Measurements from ENCODE around the gene TBC1D24. TPM values are rescaled to one million over a fixed set of nuclear protein-coding genes. Genes with fewer than 3 reads are reported as not detected.
"Not testable (repeated sequence)": the region's sequence is repeated elsewhere in the genome, so short reads cannot be mapped to it uniquely, and the experiment has no call there.

The TBC1D24 gene
- total RNA-seq, 1 donor from 2014 or later = 15.4 TPM

DNA sequence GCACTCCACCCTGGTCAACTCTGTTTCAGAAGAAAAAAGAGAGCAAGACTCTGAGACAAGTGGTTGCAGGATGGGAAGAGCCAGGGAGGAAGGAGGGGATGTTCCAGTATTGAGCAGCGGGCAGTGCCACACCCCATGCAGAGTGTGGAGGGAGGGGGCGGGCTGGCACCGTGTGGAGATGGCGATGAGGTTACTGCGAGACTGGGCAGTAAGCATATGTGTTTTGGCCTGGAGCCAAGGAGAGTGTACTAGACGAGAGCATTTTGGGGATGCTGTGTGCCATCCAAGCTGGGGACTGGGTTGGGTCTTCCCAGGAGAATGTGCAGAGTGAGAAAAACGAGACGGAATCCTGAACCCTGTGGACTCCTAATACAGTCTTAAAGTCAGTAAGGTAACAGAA lies 3.4 kb downstream of the TBC1D24 start:
- no peak for DNase-seq (ENCODE audit: extremely low spot score, unreplicated experiment)
- Mint-ChIP-seq H3K9me3 (ENCODE audit: unreplicated experiment) (no peaks in the 10 kb centered on the region), H3K4me1 (ENCODE audit: unreplicated experiment) (peaks cover 30% of the 10 kb centered on the region), H3K27me3 (ENCODE audit: unreplicated experiment) (no peaks in the 10 kb centered on the region), H3K36me3 (ENCODE audit: unreplicated experiment) (no peaks in the 10 kb centered on the region), H3K27ac (ENCODE audit: unreplicated experiment) (no peak overlapping the region), H3K4me3 (ENCODE audit: unreplicated experiment) (no peak overlapping the region)
- TF ChIP-seq, protein P1, sequence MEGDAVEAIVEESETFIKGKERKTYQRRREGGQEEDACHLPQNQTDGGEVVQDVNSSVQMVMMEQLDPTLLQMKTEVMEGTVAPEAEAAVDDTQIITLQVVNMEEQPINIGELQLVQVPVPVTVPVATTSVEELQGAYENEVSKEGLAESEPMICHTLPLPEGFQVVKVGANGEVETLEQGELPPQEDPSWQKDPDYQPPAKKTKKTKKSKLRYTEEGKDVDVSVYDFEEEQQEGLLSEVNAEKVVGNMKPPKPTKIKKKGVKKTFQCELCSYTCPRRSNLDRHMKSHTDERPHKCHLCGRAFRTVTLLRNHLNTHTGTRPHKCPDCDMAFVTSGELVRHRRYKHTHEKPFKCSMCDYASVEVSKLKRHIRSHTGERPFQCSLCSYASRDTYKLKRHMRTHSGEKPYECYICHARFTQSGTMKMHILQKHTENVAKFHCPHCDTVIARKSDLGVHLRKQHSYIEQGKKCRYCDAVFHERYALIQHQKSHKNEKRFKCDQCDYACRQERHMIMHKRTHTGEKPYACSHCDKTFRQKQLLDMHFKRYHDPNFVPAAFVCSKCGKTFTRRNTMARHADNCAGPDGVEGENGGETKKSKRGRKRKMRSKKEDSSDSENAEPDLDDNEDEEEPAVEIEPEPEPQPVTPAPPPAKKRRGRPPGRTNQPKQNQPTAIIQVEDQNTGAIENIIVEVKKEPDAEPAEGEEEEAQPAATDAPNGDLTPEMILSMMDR (IDR thresholded peaks at IDR 0.05) = no peak

DNA sequence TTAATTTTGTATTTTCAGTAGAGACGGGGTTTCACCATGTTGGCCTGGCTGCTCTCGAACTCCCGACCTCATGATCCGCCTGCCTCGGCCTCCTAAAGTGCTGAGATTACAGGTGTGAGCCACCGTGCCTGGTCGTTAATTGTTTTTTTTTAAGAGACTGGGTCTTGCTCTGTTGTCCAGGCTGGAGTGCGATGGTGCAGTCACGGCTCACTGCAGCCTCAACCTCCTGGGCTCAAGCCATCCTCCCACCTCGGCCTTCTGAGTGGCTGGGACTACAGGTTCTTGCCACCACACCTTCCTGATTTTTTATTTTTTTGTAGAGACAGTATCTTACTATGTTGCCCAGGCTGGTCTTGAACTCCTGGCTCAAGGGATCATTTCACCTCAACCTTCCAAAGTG lies 5.1 kb downstream of the TBC1D24 start:
- not testable (repeated sequence) for H3K27me3 Mint-ChIP-seq (ENCODE audit: unreplicated experiment); H3K4me3 Mint-ChIP-seq (ENCODE audit: unreplicated experiment); H3K36me3 Mint-ChIP-seq (ENCODE audit: unreplicated experiment); DNase-seq (ENCODE audit: extremely low spot score, unreplicated experiment); H3K9me3 Mint-ChIP-seq (ENCODE audit: unreplicated experiment); H3K27ac Mint-ChIP-seq (ENCODE audit: unreplicated experiment)
- H3K4me1 Mint-ChIP-seq (ENCODE audit: unreplicated experiment) = peaks cover 31% of the 10 kb centered on the region

DNA sequence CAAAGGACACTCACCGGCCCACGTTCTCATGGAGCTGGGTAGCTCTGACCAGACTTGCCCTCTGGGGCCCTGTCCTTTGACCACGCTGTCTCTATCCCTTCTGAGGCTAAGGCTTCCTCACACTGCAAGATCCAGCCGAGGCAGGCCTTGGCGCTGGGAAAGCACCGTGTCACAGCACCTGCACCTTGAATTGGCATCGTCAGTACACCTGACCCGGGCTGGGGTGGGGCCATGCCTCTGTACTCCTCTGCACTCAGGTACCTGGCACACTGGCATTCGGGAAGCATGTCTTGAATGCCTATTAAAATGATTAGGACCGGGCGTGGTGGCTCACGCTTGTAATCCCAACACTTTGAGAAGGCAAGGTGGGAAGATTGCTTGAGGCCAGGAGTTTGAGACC lies 6.0 kb downstream of the TBC1D24 start:
- H3K27me3 Mint-ChIP-seq (ENCODE audit: unreplicated experiment) = no peaks in the 10 kb centered on the region
- H3K4me1 Mint-ChIP-seq (ENCODE audit: unreplicated experiment) = peaks cover 31% of the 10 kb centered on the region
- no peak overlapping the region for H3K4me3 Mint-ChIP-seq (ENCODE audit: unreplicated experiment)
- H3K27ac Mint-ChIP-seq (ENCODE audit: unreplicated experiment) = no peak overlapping the region
- H3K36me3 Mint-ChIP-seq (ENCODE audit: unreplicated experiment) = no peaks in the 10 kb centered on the region
- H3K9me3 Mint-ChIP-seq (ENCODE audit: unreplicated experiment) = no peaks in the 10 kb centered on the region
- TF ChIP-seq, protein P1 (IDR thresholded peaks at IDR 0.05) = no peak
- DNase-seq (ENCODE audit: extremely low spot score, unreplicated experiment) = no peak

DNA sequence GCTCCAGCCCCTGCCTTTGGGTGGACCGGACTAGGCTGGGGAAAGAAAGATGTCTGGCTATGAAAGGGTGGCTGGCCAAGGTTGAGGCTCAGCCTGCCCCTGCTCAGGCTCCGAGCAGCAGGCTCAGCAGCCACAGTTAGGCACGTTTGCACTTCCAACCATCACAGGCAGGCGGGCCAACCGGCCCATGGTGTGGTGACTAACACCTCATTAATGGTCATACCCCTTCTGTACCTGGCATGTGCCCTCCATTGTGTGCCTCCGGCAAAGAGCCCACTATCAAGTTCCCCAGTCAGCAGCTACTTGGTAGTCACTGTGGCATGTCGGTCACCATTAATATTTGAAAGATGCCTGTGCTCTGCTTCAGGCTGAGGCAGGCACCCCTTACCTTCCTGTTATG lies 6.7 kb downstream of the TBC1D24 start:
- H3K4me1 Mint-ChIP-seq (ENCODE audit: unreplicated experiment) = peaks cover 27% of the 10 kb centered on the region
- H3K4me3 Mint-ChIP-seq (ENCODE audit: unreplicated experiment) = no peak overlapping the region
- no peaks in the 10 kb centered on the region for H3K27me3 Mint-ChIP-seq (ENCODE audit: unreplicated experiment)
- no peak for DNase-seq (ENCODE audit: extremely low spot score, unreplicated experiment)
- H3K27ac Mint-ChIP-seq (ENCODE audit: unreplicated experiment) = no peak overlapping the region
- no peaks in the 10 kb centered on the region for H3K9me3 Mint-ChIP-seq (ENCODE audit: unreplicated experiment)
- TF ChIP-seq, protein P1 (IDR thresholded peaks at IDR 0.05) = no peak
- no peaks in the 10 kb centered on the region for H3K36me3 Mint-ChIP-seq (ENCODE audit: unreplicated experiment)

DNA sequence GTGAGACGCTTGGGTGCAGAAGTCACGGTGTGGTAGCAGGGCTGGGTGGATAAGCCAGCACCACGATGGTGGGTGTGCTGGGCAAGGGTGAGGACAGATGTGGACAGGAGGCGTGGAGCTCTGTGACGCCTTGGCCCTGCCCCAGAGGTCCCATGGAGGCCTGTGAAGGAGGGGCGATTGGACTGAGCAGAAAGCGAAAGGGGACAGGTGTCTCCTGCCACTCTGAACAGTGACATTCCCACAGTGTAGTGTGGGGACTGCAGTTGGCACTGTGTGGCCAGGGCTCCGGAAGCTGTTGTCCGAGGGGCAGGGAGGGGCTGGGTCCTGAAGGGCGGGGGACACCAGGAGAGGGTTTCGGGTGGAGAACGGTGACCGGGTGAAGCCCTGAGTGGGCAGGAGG lies 7.3 kb downstream of the TBC1D24 start:
- no peak overlapping the region for H3K4me3 Mint-ChIP-seq (ENCODE audit: unreplicated experiment)
- no peaks in the 10 kb centered on the region for H3K9me3 Mint-ChIP-seq (ENCODE audit: unreplicated experiment)
- H3K4me1 Mint-ChIP-seq (ENCODE audit: unreplicated experiment) = peaks cover 29% of the 10 kb centered on the region
- no peaks in the 10 kb centered on the region for H3K36me3 Mint-ChIP-seq (ENCODE audit: unreplicated experiment)
- H3K27ac Mint-ChIP-seq (ENCODE audit: unreplicated experiment) = no peak overlapping the region
- DNase-seq (ENCODE audit: extremely low spot score, unreplicated experiment) = no peak
- TF ChIP-seq, protein P1 (IDR thresholded peaks at IDR 0.05) = no peak
- H3K27me3 Mint-ChIP-seq (ENCODE audit: unreplicated experiment) = no peaks in the 10 kb centered on the region

All from osteocyte (in vitro differentiated cells).